G401 (cell line): ENCODE measurements around the gene PACS2. TPM values are rescaled to one million over a fixed set of nuclear protein-coding genes. Genes with fewer than 3 reads are reported as not detected.

Experiments
- DNase-seq: peaks from one replicate; pipeline ENCODE4 v3.0.0-alpha.2; 2015; ENCODE audit warnings: low spot score
- in situ Hi-C: cut with HindIII; loops from 2 replicates; pipeline ENCODE4 v1.10.0; 2016; ENCODE audit warnings: low sequenced_read_pairs, mixed read lengths
- total RNA-seq: library from RNA; depleted of rRNA; stranded (reverse); fragments of >200 nt; shearing (Covaris generic); gene quantifications from 2 replicates; pipeline ENCODE4 v1.2.3, GENCODE V29; 2014

PACS2 gene
- total RNA-seq, 1 experiment from 2014 or later: 50.7 TPM

DNA sequence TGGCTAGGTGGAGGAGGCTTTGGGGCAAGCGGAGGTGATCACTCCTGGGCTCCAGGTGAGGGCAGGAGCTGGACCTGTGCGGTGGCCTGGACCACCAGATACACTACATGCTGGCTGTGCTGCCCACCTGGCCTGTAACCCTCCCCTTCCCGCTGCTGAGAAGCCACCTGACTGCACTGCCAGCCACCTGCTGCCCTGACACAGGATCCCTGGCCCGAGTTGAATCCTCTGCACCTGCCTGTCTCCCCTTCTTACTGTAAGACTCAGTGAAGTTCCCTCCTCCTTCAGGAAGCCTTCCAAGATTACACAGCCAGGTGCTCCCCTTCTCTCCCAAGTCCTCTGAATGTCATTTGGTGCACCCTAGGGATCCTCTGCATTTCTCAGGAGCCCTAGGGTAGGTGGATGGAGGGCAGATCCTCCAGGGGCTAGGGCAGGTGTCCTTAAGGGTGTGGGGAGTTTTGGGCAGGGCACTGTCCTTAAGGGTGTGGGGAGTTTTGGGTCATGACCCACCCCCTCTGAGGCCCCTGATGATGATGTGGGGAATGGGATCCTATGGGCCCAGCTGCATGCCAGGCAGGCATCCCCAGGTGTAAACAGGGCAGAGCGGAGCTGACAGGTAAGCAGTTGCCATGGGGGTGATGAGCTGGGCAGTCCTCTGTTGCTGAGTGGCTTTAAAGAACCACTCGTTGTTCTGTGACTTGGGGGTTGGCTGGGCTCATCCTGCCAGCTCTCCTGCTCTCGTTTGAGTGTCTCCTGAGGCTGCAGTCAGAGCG is 98.4 kb downstream of the PACS2 start:
- no peak for DNase-seq
- in situ Hi-C loops: no loop called here

DNA sequence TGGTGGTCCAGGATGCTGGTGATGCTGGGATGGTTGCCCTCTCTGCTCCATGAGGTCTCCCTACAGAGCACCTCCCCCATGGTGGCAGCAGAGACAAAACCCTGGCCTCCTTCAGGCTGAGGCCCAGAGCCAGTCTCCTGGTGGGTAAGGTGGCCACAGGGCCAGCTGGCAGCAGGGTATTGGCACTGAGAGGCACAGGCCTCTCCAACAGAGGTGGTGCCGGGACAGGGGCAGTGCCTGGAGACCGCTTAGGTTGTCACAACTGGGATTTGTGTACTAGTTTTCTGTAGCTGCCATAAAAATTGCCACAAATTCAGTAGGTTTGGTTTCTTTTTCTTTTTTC is 99.0 kb downstream of the PACS2 start:
- DNase-seq: peak; percentile 65
- in situ Hi-C loops: no loop called here

DNA sequence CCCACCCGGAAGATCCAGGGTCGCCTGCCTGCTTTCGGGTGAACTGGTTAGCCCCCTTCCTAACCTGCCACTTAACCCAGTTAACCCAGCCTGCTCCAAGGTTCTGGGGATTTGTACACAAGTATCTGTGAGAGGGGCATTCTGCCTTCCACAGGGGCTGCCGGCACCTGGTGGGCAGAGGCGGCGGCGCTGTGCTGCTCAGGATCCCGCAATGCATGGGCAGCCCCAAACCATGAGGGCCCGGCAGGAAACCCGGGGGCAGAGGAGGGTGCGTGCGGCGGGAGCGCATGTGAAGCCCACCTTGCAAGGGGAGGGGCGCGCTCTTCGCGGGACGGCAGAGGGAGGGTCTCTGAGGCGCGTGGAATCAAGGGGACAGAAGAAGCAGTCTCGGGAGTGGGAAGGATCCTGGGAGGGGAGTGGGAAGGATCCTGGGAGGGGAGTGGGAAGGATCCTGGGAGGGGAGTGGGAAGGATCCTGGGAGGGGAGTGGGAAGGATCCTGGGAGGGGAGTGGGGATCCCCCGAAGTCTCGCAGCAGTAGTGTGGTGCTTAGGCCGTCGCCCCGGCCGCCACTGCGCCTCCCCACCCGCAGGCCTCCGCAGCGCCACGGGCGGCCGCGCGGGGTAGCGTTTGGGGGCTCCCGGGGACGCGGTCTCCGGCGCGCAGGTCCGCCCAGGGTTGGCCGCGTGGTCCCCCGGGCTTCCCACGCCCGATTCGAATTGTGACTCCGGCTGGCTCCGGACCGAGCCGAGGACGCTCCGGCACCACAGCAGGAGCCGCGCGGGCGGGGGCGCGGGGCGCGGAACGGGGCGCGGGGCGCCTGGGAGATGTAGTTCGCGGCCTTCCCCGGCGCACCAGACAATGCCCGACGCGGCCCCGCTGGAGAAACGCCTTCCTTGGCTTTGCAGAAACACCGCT is 100.2 kb downstream of the PACS2 start:
- DNase-seq: peak; percentile 74
- in situ Hi-C loops: no loop called here

DNA sequence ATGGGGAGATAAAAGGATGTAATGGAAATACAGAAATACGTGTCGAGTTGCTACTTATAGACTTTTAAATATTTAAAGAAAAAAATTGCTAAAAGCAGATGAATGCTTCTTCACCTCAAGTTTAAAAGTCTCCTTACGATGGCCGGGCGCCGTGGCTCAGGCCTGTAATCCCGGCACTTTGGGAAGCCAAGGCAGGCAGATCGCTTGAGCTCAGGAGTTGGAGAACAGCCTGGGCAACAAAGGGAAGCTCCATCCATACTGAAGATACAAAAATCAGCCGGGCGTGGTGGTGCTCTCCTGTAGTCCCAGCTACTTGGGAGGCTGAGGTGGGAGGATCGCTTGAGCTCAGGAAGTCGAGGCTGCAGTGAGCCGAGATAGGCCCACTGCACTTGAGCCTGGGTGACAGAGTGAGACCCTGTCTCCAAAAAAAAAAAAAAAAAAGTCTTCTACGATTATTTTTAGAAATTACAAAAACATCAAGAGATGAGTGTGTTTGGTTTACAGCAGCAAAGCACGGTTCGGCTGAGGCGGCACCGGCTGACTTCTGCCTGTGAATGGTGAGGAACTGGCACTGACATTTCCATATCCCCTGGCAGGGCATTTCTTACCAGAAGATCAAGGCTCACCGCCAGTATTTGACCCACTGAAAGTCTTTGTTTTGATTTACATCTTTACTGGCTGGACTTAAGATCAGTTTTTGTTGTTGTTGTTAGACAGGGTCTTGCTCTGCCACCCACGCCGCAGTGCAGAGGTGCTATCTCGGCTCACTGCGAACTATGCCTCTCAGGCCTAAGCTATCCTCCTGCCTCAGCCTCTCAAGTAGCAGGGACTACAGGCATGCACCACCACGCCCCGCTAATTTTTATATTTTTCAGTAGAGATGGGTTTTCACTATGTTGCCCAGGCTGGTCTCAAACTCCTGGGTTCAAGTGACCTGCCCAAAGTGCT is 101.2 kb downstream of the PACS2 start:
- DNase-seq: no peak
- in situ Hi-C loops: no loop called here

DNA sequence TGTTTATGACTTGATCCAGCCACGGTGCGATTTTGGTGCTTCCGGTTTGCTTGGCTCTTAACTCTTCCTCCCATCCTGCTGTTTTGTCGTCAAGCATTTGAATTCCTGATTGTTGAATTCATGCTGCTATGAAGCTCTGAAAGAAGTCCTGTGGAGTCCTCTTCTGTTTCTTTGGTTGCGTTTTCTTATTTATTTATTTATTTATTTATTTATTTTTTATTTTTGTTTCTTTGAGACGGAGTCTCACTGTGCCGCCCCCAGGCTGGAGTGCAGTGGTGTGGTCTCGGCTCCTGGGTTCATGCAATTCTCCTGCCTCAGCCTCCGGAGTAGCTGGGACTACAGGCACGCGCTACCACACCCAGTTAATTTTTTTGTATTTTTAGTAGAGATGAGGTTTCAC is 102.1 kb downstream of the PACS2 start:
- DNase-seq: no peak
- in situ Hi-C loops: no loop called here

DNA sequence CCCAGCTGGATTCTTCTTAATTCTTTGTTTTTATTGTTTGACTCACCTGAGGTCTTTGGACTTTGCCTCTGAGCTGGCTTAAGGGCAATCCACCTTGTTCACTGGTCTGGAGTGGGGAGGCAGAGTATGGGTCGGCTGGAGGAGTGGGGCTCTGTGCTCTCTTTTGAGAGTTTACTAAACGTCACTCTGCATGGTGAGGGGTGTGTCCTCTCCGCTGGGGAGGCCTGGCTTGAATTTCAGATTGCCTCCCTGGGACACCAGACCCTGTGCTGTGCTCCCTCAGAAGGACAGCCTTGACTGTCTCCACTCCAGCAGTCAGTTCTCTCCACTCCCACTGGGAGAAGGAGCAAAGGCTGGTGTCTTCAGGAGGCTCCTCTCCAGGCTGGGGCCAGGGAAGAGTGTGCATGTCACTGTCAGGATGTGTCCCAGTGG is 103.2 kb downstream of the PACS2 start:
- in situ Hi-C loops: no loop called here
- no peak for DNase-seq

DNA sequence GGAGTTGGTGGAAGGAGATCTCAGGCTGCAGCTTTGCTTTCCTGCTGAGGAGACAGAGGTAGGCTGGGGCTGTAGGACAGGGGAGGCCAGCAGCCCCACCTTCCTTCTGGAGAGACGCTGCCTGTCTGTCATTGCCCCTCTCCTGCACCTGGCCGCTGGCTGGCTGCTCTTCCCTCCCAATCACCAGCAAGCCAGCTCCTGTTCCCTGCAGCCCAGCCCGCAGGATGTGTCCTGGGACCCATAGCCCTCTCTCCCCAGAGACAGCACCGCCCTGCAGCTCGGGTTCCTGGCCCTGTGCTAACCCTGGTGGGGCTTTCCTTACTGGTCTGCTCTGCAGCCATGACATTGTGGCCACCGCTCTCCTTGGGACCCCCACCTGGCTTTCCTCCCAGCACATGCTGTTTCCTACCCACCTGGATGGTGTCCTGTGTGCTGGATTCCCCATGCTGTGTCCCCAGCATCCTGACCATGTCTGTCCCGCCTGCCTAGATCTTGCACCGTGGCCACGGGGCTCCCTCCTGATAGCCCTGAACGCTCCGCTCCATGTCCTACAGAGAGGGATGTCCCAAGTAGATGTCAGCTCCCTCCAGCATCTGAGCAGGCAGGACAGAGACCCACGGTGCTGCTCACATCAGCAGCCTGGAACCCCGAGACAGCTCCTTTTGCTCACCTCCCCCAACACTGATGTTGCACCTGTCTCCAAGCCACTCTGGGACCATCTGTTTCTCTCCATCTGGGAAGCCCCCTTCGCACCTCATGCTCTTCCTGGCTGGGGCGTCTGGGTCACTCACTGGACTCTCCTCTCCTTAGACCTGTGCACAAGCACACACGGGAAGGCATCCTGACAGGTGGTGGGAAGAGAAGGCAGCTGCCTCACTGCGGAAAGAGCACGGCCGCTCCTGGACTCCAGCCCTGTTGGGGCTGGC is 104.0 kb downstream of the PACS2 start:
- DNase-seq: peak; percentile 50
- in situ Hi-C loops: no loop called here

DNA sequence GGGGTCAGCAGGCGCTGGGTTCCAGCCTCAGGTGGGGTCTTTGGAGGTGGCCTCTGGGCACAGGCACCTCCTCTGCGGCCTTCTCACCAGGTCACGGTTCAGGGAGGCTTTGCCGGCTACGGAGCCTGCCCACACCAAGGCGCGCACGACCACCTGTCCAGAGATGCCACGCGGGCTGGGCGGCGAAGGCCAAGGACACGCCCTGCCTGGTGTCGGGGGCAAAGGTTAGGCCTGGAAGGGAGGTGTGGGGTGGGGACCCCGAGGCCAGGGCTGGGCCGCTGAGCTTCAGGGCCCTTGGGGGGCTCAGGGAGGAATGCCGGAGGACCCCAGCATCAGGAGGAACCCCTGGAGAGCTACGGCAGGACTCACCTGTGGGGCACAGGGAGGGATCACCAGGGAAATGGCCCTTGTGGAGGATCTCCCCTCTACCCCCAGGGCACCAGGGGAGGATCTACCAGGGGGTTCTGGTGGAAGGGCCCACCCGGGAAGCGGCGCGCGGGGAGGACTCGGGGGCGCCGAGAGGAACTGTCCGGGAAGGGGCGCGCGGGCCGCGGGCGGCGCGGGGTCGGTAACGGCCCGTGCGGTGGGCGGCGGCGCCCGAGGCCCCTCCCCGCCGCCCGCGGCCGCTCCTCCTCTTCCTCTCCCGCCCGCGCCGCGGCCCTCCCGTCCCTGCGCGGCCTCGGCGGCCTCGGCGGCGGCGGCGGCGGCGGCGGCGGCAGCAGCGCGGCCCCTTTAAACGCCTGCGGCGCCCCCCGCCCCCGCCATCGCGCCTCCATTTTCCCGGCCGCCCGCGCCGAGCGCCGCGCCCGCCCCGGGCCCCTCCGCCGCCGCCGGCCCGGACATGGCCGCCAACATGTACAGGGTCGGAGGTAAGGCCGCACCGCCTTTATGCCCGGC is 104.9 kb downstream of the PACS2 start, which contains the start of gene MTA1:
Gene MTA1 (plus strand): TSS at position 633 of the 897 bp plus-strand sequence. CDS start 209 bp downstream, at position 842.
- in situ Hi-C loops: no loop called here
- peak; percentile 40 for DNase-seq

DNA sequence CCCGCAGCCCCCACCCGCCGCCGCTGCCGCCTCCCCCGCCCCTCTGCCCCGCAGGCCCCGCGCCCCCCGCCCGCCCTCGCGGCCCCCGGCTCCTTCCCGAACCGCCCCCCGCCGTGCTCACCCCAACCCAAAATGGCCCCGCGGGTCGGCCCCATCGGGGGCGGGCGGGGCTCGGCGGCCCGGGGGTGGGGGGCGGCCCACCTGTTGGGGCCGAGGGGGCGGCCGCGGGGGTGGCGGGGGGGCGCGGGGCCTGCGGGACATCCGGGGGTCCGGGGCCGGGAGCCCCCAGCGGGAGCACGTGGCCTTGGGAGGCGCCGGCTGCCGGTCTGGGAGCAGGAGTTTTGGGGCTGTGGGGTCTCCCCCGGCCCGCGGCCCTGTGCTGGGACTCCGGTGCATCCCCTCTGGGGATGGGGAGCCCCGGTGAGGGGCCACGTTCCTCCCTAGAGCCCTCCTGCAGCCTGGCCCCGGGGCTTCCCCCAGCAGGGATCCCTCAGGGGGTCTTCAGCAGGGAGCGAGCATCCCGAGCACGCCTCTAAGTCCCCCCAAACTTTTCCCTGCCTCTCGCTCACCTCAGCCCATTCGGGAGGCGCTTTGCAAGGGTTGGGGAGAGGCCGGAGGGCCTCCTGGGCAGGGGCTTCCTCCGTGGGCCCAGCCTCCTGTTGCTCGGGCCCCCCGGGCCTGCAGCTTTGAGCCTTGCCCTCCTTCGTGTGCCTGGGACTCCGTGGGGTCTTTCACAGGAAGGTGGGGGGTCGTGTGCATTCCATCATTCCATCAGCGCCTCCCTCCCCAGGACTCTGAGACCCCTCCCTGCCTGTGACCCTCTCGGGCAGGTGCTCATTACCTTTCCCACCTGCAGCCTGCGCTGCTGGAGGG is 105.8 kb downstream of the PACS2 start:
- DNase-seq: no peak
- in situ Hi-C loops: no loop called here

DNA sequence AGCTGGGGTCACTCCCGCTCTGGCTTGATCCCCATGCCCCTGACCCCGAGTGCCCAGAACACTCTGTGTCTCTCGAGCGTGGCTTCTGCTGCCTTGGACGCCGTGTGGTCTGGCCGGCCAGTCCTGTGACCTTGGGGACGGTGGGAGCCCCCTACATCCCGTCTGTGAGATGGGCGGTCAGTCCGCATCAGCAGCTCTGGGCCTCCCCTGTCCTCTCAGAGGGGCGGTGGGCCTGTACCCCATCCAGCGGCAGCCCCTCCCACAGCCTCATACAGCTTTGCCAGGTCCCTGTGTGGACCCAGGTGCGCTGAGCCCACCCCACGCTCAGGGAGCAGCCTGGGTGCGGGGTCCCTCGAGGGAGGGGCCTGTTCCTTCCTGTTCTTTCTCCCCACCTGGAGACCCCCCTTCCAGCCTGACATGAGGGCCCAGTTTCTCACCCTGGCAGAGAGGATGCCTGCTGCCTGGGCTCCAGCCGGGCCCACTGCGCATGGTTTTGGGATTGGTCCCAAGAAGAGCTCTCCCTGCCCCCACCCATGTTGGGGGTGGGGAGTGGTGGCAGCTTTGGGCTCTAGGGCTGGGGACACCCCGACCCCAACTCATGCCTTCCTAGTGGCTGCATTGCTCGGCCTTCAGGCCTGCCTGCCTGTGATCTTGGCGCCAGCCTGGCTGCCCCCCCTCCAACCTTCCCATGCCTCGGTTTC is 106.6 kb downstream of the PACS2 start:
- peak; percentile 7 for DNase-seq
- in situ Hi-C loops: no loop called here

DNA sequence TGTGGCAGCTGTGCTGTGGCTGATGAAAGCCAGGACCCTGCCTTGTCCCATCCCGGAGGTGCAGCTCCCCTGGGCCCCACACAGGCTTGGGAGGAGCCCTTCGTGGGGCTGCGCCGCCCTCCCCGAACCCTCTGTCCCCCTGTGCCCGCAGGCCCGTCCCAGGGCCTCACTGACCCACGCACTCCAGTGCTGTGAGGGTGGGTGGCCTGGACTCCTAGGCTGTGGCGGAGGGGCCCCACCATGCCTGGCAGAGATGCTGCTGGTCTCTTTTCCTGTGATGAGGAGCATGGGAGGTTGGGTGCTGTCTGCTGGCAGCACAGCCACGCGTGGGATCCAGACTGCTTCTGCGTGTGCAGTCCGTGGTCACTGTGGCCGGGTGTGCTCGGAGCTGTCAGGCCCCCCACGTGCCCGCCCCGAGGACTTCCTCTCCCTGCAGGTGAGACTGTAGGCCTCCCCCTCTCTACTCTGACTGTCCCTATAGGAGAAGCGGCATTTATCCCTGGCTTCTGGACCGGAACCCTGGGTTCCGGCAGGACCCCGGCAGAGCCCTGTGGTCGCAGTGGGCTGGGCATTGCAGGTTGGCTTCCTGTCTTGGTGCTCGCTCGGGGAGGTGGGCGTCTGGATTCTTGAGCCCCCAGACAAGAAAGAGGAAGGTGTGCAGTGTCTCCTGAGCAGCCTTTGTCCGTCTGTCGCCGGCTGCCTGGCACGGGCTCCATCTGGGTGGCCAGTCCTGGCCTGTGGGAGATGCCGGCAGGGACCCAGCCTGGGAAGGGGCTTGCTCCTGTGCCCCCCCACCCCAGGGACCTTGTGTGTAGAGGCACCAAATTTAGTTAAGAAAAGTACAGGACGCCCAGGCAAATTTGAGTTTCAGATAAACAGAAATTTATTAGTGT is 107.4 kb downstream of the PACS2 start:
- DNase-seq: peak; percentile 19
- in situ Hi-C loops: no loop called here

DNA sequence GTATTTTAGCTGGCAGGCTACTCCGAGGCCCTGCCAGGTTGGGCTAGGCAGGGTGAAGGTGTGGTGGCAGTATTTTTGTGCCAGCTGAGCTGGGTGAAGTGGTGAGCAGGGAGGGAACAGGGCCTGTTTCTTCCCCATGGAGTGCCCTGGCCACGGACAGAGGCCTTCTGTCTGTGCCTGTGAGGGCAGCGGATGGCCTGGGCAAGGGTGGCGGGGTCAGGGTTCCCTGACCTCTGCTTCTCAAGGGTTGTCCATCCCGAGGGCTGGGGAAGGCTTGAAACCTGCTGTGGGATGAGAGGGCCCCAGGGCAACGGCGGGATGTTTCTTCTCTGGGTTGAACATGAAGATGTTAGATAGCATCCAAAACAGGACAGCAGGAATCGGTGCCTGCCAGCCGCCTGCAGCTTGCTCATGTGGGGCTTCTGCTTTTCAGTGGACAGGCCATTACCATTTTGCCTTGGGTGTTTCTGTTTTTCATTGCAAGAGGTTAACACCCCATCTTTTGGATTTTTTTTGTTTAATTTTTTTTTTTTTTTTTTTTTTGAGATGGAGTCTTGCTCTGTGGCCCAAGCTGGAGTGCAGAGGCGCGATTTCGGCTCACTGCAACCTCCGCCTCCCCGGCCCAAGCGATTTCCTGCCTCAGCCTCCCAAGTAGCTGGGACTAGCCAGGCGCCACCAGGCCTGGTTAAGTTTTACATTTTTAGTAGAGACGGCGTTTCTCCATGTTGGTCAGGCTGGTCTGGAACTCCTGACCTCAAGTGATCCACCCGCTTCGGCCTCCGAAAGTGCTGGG is 108.3 kb downstream of the PACS2 start:
- peak; percentile 49 for DNase-seq
- in situ Hi-C loops: no loop called here

DNA sequence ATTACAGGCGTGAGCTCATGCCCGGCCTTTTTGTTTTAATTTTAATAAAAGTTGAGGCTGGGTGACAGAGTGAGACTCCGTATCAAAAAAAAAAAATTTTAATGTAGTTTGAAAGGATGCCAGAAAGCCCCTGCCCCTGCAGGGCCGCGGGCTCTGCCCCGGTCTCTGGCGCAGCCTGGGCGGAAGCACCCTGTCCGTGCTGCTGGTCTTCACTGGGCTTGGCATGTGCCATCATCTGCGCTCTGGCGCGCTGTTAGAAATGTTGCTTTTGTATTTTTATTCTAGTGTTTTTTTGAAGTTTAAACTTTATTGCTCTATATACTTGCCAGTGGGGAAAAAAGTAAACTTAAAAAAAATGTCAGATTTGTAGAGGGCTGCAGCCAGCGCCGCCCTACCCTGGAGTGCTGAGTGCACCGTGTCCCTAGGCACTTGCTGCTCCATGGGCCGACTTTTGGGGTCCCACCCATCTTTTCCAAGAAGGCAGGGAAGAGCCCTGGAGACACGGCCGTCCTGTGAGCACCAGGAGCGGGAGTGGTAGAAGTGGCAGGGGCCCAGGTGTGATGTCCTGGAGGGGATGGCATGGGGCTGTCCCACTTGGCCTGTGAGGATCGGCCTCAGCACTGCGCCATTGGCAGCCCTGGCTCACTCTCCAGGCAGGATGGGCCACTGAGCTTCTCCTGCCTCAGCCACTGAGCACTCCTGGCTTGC is 109.1 kb downstream of the PACS2 start:
- in situ Hi-C loops: no loop called here
- no peak for DNase-seq

DNA sequence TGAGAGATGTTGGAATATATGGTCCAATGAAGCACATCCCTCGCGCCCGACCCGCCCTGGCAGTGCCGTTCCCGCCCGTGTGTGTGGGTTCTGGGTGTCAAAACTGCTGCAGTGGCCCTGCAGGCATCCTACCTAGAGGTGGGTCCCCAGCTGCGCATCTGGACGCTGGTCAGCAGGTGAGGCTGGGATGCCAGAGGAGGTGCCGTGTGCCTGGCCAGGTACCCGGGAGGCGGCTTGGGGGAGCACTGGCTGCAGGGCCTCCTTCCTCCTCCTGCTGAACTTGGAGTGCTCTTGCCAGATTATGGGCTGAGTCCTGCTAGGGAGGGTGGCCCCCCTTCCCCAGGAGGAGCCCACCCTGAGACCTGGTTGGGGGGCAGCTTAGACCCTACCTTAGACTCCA is 110.3 kb downstream of the PACS2 start:
- DNase-seq: no peak
- in situ Hi-C loops: no loop called here
